GM06990 (cell line): Measurements from ENCODE around the gene FAM89A.
A peak's percentile ranks its signal among the peaks of the same experiment; 100 is the strongest.

Experiments used
- DNase-seq: peaks from one replicate; pipeline ENCODE4 v3.0.0-alpha.2; 2011; ENCODE audit not compliant: insufficient read length; ENCODE audit errors: extremely low read depth
- H3K27me3 ChIP-seq: replicated peaks from 2 replicates; pipeline ENCODE4 v1.6.0; 2011; ENCODE audit warnings: low read length; ENCODE audit not compliant: control insufficient read depth, insufficient read depth
- H3K36me3 ChIP-seq: 2 replicates; pipeline ENCODE4 v1.5.1; 2011; ENCODE audit warnings: low read length; ENCODE audit not compliant: control insufficient read depth, insufficient read depth
- H3K4me3 ChIP-seq: replicated peaks from 2 replicates; pipeline ENCODE4 v1.5.1; 2011; ENCODE audit warnings: low read depth, mild to moderate bottlenecking, control low read depth, low read length
- TF ChIP-seq, protein P1 (sequence below): IDR thresholded peaks from 2 replicates; pipeline ENCODE4 v1.5.1; 2011; ENCODE audit warnings: low read length, control low read depth, mild to moderate bottlenecking, inconsistent platforms; ENCODE audit not compliant: insufficient read depth, poor library complexity, severe bottlenecking

The FAM89A gene

DNA sequence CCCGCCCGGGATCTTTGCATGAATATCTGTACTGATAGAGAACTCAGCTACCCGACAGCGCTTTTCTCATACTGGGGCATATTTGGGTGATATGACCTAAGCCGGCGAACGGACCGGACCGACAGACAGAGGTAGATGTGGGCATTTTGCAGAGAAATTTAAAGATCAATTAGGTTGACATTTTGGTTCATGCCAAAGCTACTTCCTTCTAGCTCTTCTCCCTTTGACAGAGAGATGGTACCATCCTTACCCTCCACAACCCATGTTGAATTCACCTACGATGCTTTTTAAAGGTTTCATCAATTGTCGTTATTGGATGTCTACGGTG, 60.7 kb downstream of the FAM89A start:
- H3K4me3 ChIP-seq: peak overlapping the region; percentile 90
- peaks cover 2% of the 10 kb centered on the region for H3K36me3 ChIP-seq
- DNase-seq: no peak
- H3K27me3 ChIP-seq: no peaks in the 10 kb centered on the region
- TF ChIP-seq, protein P1, sequence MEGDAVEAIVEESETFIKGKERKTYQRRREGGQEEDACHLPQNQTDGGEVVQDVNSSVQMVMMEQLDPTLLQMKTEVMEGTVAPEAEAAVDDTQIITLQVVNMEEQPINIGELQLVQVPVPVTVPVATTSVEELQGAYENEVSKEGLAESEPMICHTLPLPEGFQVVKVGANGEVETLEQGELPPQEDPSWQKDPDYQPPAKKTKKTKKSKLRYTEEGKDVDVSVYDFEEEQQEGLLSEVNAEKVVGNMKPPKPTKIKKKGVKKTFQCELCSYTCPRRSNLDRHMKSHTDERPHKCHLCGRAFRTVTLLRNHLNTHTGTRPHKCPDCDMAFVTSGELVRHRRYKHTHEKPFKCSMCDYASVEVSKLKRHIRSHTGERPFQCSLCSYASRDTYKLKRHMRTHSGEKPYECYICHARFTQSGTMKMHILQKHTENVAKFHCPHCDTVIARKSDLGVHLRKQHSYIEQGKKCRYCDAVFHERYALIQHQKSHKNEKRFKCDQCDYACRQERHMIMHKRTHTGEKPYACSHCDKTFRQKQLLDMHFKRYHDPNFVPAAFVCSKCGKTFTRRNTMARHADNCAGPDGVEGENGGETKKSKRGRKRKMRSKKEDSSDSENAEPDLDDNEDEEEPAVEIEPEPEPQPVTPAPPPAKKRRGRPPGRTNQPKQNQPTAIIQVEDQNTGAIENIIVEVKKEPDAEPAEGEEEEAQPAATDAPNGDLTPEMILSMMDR: no peak

DNA sequence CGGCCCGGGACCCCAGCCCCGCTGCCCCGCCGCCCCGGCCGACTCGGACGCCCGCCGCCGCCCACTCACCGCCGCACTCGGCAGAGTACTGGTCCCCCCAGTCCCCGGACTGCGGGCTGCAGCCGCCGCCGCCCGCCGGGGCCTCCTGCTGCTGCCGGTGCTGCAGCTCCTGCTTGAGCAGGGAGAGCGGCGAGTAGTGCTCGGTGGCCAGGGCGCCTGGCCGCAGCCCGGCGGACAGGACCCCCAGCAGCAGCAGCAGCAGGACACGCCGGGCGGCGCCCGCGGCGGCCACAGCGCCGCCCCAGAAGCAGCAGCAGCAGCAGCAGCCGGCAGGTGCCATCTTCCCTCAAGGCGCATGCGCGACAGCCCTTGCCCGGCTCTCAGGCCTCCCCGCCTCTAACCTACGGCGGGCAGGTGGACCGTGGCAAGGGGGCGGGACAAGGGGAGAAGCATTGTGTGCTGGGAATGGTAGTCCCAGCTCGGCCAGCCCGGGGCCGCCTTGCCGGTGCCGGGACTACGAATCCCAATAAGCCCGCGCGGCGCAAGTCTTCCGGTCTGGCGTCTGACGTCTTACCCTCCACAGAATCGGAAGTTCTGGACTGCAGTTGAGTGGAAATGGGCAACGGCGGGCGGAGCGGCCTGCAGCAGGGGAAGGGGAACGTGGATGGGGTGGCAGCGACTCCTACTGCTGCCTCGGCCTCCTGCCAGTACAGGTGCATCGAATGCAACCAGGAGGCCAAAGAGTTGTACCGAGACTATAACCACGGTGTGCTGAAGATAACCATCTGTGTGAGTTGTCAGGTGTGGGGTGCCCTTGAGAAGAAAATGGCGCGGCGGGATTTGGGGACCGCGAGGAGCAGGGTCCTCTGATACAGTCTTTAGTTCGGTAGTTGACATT, 61.3 kb downstream of the FAM89A start, which contains the start of the genes ARV1 and TTC13:
Gene ARV1 (plus strand): TSS at position 604 of the 898 bp plus-strand sequence. CDS start 12 bp downstream, at position 616.
Gene TTC13 (minus strand): TSS at position 371 of the 898 bp plus-strand sequence. CDS start 31 bp downstream, at position 340.
- TF ChIP-seq, protein P1: peak; percentile 63
- peak within 1 kb of the TSS; percentile 90 for H3K4me3 ChIP-seq
- DNase-seq: peak; percentile 99
- H3K36me3 ChIP-seq: peaks cover 2% of the 10 kb centered on the region
- no peaks in the 10 kb centered on the region for H3K27me3 ChIP-seq

DNA sequence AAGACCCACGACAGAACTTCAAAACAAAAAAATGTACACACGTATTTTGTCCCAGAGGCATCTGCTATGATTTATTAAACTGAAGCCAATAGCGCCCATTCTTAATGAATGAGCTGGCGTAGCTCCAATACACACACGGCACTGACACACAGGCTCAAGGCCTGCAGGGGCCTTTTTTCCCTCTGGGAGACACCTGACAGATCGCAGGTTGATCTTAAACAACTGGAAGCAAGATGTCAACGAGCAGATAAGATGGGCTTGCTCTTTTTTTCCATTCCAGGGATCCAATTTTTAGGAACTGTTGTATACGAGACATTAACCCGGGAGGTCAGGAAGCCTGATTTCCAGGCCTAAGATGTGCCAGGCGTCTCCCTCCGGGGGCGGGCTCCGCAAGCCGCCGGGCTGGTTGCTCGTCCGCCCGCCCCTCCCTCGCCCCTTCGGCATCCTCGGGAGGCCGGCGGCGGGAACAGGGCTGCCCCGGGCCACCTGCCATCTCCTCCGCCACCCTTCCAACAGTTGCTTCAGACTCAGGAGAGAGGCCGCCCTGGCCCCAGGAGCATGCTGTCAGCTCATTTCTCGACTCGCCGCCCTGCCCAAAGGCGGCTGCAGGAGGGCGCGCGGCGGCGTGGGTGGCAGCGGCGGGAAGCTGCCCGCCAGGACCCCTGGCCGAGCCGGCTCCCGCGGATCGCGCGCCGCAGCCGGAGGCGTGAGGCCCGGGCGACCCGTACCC, 62.1 kb downstream of the FAM89A start:
- Histone ChIP-seq H3K27me3 (no peaks in the 10 kb centered on the region), H3K36me3 (peaks cover 2% of the 10 kb centered on the region; the same call in 1 of the 2 replicates), H3K4me3 (peak overlapping the region; percentile 85)
- TF ChIP-seq, protein P1: no peak
- DNase-seq: peak; percentile 52

DNA sequence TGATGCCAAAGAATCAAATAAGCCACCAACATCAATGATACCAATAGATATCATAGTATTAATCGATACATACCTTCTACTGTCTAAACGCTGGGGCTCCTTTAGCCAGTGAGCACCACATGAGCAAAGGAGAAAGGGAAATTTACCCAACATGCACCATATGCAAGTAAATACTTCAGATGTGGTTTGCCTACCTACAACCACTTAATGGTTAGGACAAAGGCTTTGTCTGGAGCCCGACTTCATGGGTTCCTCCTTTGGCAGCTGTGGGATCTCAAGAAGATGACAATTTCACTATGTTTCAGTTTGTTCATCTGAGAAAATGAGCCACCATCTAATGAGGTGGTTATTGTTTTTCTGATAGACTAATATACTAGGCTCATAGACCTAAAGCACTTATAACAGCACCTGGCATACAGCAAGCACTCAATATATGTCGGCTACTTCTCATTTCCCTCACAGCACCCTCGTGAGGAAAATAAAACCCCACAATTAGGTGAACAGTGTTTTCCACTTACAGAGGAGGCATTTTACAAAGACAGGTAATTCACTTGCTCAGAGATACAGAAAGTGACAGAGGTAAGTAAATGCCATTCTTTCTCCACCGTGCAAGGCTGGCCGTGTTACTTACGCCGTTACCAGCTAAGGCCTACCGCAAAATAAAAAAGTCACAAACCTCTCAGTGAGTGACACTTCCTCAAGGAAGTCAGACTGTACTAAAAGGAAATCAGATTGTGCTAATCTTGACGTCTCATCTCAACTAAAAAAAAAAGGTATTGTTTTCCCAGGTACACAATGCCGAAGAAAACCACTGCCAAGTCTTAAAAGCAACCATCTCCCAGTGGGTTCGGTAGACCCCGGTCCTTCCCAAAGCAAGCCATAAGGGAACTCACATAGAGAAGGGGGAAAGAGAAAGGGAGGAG, 63.0 kb downstream of the FAM89A start:
- TF ChIP-seq, protein P1: no peak
- DNase-seq: no peak
- peaks cover 2% of the 10 kb centered on the region; the same call in 1 of the 2 replicates for H3K36me3 ChIP-seq
- H3K4me3 ChIP-seq: peak overlapping the region; percentile 85
- no peaks in the 10 kb centered on the region for H3K27me3 ChIP-seq

DNA sequence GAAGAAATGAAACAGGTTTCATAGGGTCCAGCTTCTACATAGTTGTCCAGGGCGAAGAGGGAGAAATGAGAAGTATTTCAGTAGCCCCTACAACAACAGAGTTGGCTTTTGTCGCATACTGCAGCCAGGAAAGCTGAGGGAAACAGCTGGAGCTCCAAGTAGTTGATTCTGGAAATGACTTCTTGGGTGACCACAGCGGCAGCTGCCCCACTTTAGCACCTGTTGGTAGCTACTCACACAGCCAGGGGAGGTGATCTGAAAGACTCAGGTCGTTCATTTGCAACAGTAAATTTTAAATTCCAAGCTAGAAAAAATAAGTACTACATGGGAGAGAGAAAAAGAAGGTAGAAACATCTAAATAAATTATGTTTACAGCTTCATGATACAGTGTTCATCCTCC, 63.7 kb downstream of the FAM89A start:
- TF ChIP-seq, protein P1: no peak
- Histone ChIP-seq H3K4me3 (no peak overlapping the region), H3K27me3 (no peaks in the 10 kb centered on the region), H3K36me3 (peaks cover 2% of the 10 kb centered on the region; the same call in 1 of the 2 replicates)
- no peak for DNase-seq
